Fibroblast of villous mesenchyme (primary cell): ENCODE data around the gene PRSS38. TPM values are rescaled to one million over a fixed set of nuclear protein-coding genes. Genes with fewer than 3 reads are reported as not detected.
"Not testable (repeated sequence)": the region's sequence is repeated elsewhere in the genome, so short reads cannot be mapped to it uniquely, and the experiment has no call there.

Experiments used
- DNase-seq: peaks from one replicate; pipeline ENCODE4 v3.0.0-alpha.2; 2010; ENCODE audit warnings: low read depth
- H3K4me3 ChIP-seq: 2 replicates; pipeline ENCODE4 v1.5.1; 2011; ENCODE audit warnings: low read depth, mild to moderate bottlenecking, low read length
- total RNA-seq: library from RNA; depleted of rRNA; stranded (reverse); fragments of >200 nt; gene quantifications from 2 replicates; pipeline ENCODE4 v1.2.3, GENCODE V29; 2012
- TF ChIP-seq, protein P1 (sequence below): IDR thresholded peaks from 2 replicates; pipeline ENCODE4 v1.5.1; 2012; ENCODE audit warnings: low read depth, mild to moderate bottlenecking, low read length; ENCODE audit not compliant: insufficient read depth

PRSS38 gene
- total RNA-seq, 1 donor, result not detected

DNA sequence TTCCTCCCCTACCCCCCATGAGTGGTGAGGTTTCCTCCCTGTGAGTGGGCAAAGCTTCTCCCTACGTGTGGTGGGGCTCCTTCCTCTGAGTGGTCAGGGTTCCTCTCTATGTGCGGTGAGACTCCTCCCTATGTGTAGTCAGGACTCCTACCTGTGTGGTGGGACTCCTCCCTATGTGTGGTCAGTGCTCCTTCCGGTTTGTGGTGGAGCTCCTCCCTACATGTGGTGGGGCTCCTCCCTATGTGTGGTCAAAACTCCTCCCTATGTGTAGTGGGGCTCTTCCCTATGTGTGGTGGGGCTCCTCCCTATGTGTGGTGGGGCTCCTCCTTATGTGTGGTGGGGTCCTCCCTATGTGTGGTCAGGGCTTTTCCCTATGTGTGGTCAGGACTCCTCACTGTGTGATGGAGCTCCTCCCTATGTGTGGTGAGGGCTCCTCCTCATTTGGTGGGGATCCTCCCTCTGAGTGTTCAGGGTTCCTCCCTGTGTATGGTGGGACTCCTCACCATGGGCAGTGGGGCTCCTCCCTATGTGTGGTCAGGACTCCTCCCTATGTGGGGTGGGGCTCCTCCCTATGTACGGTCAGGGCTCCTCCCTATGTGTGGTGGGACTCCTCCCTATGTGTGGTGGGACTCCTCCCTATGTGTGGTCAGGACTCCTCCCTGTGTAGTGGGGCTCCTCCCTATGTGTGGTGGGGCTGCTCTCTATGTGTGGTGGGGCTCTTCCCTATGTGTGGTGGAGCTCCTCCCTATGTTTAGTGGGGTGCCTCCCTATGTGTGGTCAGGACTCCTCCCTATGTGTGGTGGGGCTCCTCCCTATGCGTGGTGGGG, 29.1 kb downstream of the PRSS38 start:
- TF ChIP-seq, protein P1, sequence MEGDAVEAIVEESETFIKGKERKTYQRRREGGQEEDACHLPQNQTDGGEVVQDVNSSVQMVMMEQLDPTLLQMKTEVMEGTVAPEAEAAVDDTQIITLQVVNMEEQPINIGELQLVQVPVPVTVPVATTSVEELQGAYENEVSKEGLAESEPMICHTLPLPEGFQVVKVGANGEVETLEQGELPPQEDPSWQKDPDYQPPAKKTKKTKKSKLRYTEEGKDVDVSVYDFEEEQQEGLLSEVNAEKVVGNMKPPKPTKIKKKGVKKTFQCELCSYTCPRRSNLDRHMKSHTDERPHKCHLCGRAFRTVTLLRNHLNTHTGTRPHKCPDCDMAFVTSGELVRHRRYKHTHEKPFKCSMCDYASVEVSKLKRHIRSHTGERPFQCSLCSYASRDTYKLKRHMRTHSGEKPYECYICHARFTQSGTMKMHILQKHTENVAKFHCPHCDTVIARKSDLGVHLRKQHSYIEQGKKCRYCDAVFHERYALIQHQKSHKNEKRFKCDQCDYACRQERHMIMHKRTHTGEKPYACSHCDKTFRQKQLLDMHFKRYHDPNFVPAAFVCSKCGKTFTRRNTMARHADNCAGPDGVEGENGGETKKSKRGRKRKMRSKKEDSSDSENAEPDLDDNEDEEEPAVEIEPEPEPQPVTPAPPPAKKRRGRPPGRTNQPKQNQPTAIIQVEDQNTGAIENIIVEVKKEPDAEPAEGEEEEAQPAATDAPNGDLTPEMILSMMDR, result no peak
- H3K4me3 ChIP-seq, result no peak overlapping the region
- DNase-seq, result no peak

- no peak for DNase-seq
- TF ChIP-seq, protein P1, result no peak
These were observed 29.6 kb downstream of the PRSS38 start for GRCh38 chr1:227845147-227845458.

GRCh38 chr1:227845519-227845918, 30.0 kb downstream of the PRSS38 start:
- H3K4me3 ChIP-seq, result no peak overlapping the region
- TF ChIP-seq, protein P1, result no peak
- no peak for DNase-seq

More at GRCh38 chr1:227845147-227845458, 29.6 kb downstream of the PRSS38 start:
- H3K4me3 ChIP-seq, result no peak overlapping the region

DNA sequence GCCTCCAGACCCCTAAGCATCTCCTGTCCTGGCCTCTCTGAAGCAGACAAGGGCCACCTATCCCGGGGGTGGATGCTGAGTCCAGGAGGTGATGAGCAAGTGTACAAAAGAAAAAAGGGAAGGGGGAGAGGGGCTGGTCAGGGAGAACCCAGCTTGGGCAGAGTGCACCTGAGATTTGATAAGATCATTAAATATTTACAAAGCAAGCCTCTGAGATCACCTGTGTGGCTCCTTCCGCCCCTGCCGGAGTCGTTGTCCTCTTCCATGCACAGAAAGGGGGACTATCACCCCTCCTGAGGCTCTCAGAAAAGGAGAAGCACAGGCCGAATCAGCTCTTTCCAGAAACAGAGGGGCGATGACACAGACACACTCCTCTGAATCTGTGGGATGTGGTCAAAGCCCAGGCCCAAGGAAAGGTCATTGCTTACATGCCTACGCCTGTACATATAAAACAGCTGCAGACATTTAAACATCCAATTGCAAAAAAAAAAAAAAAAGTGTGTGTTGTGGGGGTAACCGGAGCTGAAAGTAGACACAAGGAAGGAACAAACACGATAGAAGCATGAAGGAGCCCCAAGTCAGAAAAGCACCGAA, 30.9 kb downstream of the PRSS38 start:
- DNase-seq, result no peak

GRCh38 chr1:227847046-227847445, 31.6 kb downstream of the PRSS38 start:
- not testable (repeated sequence) for DNase-seq, H3K4me3 ChIP-seq

More for the DNA sequence above, 30.9 kb downstream of the PRSS38 start:
- TF ChIP-seq, protein P1, result no peak
- no peak overlapping the region for H3K4me3 ChIP-seq

DNA sequence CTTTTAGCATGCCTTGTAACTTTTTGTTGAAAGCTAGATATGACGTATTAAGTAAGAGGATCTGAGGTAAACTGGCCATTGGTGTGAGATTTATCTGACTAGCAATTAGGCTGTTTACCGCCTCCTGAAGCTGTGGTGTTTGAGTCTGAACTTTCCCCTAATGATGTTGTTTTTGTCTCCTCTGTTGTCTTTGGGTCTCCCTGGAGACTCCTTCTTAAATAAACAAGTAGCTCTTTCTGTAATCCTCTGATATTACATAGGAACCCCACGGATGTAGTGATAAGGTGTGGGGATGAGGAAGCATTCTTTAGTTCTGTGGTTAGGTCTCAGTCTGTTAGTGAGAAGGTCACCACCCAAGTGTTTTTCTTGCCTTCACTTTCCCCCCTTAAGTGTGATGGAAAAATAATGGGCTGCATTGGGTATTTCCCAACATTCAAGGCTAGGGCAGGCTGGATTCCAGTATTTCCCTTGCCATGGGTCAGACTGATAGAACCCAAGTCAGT, 33.0 kb downstream of the PRSS38 start:
- no peak overlapping the region for H3K4me3 ChIP-seq
- DNase-seq, result peak; percentile 3
- TF ChIP-seq, protein P1, result no peak

DNA sequence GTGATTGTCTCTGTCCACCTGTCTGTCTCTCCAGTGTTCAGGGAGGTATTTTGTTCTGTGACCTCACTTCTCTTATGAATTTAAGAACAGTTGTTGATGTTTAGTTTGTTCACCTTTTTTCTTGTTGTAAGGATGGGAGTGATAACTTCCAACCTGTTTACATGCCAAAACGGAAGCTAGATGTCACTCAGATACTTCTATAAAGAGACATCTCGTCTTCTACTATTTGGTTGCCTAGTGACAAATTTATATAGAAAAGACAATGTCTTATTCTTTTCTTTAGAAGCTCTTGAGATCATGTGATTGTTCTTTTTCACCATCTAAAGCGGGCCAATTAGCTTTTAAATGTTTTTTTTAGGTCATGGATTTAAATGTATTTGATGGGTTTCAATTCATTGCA, 33.8 kb downstream of the PRSS38 start:
- no peak overlapping the region for H3K4me3 ChIP-seq
- TF ChIP-seq, protein P1, result no peak
- no peak for DNase-seq
